HEK293 (cell line): Measurements from ENCODE around the gene TMEM184A.

Source experiments
- CTCF ChIP-seq: fragments of 450-650 bp; formaldehyde crosslinking; IDR thresholded peaks from 2 replicates; pipeline ENCODE4 v1.5.1; 2016; ENCODE audit warnings: missing biosample characterization, missing genetic modification characterization
- GLI2 ChIP-seq: fragments of 450-650 bp; formaldehyde crosslinking; IDR thresholded peaks from 2 replicates; pipeline ENCODE4; 2017; ENCODE audit warnings: missing biosample characterization, missing genetic modification characterization, low read depth, borderline replicate concordance
- OSR2 ChIP-seq: fragments of 450-650 bp; formaldehyde crosslinking; IDR thresholded peaks from 2 replicates; pipeline ENCODE4 v1.5.1; 2016; ENCODE audit warnings: missing biosample characterization, missing genetic modification characterization
- TRIM28 ChIP-seq: IDR thresholded peaks from 2 replicates; pipeline ENCODE4 v1.6.1; 2011; ENCODE audit warnings: low read length, control low read depth, borderline replicate concordance
- ZNF121 ChIP-seq: fragments of 450-650 bp; formaldehyde crosslinking; IDR thresholded peaks from 2 replicates; pipeline ENCODE4 v1.5.1; 2016; ENCODE audit warnings: missing biosample characterization, missing genetic modification characterization
- ZNF146 ChIP-seq: fragments of 450-650 bp; formaldehyde crosslinking; IDR thresholded peaks from 2 replicates; pipeline ENCODE4 v1.5.1; 2016; ENCODE audit warnings: missing biosample characterization, missing genetic modification characterization
- ZNF202 ChIP-seq: fragments of 450-650 bp; formaldehyde crosslinking; IDR thresholded peaks from 2 replicates; pipeline ENCODE4 v1.5.1; 2016; ENCODE audit warnings: missing biosample characterization, missing genetic modification characterization, borderline replicate concordance
- ZNF248 ChIP-seq: fragments of 450-650 bp; formaldehyde crosslinking; IDR thresholded peaks from 2 replicates; pipeline ENCODE4 v1.5.1; 2017; ENCODE audit warnings: missing biosample characterization, missing genetic modification characterization
- ZNF266 ChIP-seq: fragments of 450-650 bp; formaldehyde crosslinking; IDR thresholded peaks from 2 replicates; pipeline ENCODE4 v1.5.1; 2016; ENCODE audit warnings: missing biosample characterization, missing genetic modification characterization, low read depth
- ZNF366 ChIP-seq: fragments of 450-650 bp; formaldehyde crosslinking; conservative IDR thresholded peaks from 2 replicates; pipeline ENCODE4 v1.5.1; 2016; ENCODE audit warnings: missing biosample characterization, missing genetic modification characterization
- ZNF792 ChIP-seq: fragments of 450-650 bp; formaldehyde crosslinking; IDR thresholded peaks from 2 replicates; pipeline ENCODE4 v1.5.1; 2016; ENCODE audit warnings: missing biosample characterization, missing genetic modification characterization
- TF ChIP-seq, protein P1 (sequence below): fragments of 450-650 bp; formaldehyde crosslinking; IDR thresholded peaks from 2 replicates; pipeline ENCODE4 v1.5.1; 2016; ENCODE audit warnings: missing biosample characterization, missing genetic modification characterization

DNA sequence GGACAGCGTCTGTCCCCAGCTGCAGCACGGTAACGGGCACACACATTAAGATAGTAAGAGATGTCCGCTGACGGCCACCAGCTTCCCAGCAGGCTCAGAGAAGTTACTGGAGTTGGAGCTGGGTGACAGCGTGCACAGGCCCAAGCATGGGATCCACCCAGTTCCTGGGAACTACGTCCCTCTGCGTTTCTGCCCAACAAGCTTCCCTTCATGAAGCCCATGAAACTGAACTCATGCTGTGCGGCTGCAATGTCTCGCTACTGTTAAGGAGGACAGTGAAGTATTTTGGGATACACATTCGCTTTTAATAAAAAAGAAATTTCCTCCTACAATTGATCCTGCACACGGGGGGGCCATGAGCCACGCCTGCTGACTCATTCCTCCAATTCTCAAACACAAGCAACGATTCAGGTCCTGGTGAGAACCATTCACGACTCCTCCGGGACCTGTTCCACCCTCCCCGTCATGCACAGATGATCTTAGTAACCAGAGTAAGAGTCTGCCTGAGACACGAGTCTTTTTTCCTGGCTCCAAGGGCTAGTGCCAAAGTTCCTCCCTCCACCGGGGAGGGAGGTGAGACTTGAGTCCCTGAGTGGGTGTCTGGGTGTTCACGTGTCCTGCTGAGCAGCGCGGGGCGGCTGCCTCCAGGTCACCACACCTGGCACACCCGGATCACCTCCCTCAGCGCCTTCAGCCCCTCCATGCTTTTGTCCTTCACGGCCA is 11.2 kb upstream of the TMEM184A start:
- TF ChIP-seq CTCF (tag by site-specific recombination) (no peak), ZNF792 (tag by site-specific recombination) (no peak), ZNF266 (tag by site-specific recombination) (no peak), OSR2 (no peak), GLI2 (no peak), ZNF202 (tag by site-specific recombination) (no peak), ZNF146 (no peak), ZNF121 (tag by site-specific recombination) (peak; percentile 61; the same call in 1 of the 2 replicates), ZNF366 (tag by site-specific recombination) (no peak), TRIM28 (no peak), ZNF248 (tag by site-specific recombination) (no peak)
- TF ChIP-seq, protein P1, sequence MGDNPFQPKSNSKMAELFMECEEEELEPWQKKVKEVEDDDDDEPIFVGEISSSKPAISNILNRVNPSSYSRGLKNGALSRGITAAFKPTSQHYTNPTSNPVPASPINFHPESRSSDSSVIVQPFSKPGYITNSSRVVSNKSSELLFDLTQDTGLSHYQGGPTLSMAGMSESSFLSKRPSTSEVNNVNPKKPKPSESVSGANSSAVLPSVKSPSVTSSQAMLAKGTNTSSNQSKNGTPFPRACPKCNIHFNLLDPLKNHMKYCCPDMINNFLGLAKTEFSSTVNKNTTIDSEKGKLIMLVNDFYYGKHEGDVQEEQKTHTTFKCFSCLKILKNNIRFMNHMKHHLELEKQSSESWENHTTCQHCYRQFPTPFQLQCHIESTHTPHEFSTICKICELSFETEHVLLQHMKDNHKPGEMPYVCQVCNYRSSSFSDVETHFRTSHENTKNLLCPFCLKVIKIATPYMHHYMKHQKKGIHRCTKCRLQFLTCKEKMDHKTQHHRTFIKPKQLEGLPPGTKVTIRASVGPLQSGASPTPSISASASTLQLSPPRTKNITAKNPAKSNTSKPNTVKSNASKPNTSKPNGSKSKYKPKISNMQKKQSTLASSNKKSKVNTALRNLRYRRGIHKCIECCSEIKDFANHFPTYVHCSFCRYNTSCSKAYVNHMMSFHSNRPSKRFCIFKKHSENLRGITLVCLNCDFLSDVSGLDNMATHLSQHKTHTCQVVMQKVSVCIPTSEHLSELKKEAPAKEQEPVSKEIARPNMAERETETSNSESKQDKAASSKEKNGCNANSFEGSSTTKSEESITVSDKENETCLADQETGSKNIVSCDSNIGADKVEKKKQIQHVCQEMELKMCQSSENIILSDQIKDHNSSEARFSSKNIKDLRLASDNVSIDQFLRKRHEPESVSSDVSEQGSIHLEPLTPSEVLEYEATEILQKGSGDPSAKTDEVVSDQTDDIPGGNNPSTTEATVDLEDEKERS = no peak
